ENCODE data around the gene TGFBR2.

DNA sequence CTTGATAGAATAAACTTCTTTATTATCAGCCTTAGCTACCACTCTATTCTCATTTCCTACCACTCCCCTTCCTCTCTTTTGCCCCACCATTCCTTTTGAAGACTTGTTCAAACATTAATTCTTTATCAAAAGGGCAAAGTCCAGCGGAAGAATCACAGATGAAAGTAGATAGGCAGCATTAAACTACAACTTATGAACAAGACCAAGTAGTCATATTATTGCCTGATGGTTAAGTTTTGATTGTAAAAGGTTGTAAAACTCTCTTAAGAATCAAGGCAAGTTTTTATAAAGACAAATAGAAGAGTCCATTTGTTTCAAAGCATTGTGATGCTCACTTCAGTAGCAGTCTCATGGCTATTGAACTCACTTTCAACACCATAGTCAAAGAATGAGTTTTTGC lies 22.4 kb upstream of the TGFBR2 start:
- no peak for TF ChIP-seq CTCF (conservative IDR thresholded peaks at IDR 0.05 in 1 of 2, IDR thresholded peaks at IDR 0.05 in 1 of 2; ENCODE audit: extremely low read depth in 1 of 2, insufficient read depth in 1 of 2, low read depth in 1 of 2, low read length in 2 of 2)
- no peak for TF ChIP-seq EZH2 (IDR thresholded peaks at IDR 0.05; ENCODE audit: borderline replicate concordance, low read length)
